HepG2 (cell line): ENCODE data around the gene TUBB4B. TPM values are rescaled to one million over a fixed set of nuclear protein-coding genes. Genes with fewer than 3 reads are reported as not detected.

ENCODE experiments used
- ATAC-seq: fragments of 200-7000 bp; cut with Tn5 transposase; 3 replicates; pipeline ENCODE4 v1.9.1; 2020; ENCODE audit warnings: mild to moderate bottlenecking, moderate library complexity
- BruUV-seq: library from RNA; stranded (reverse); fragments of 400-500 nt; replicated peaks from 2 replicates; lab custom pipeline; 2021; lab: Mats Ljungman, UMichigan
- CTCF ChIA-PET: fragments of 300-600 bp; formaldehyde crosslinking; extraction: SDS; loops from one replicate; lab custom pipeline; 2021; ENCODE audit warnings: low total read pairs, inconsistent platforms, low intra/inter-chr PET ratio; lab: Yijun Ruan, JAX
- POLR2A ChIA-PET: fragments of 350-600 bp; sonication (Branson Sonifier 250); formaldehyde crosslinking; loops from one replicate; lab custom pipeline; 2020; ENCODE audit warnings: antibody characterized with exemption, inconsistent platforms; lab: Yijun Ruan, JAX
- DNase-seq: peaks from one replicate; pipeline ENCODE4 v3.0.0-alpha.2; 2015; ENCODE audit warnings: low spot score
- FAIRE-seq: peaks from 3 replicates; lab custom pipeline; 2011; peaks lifted over from hg19 to GRCh38; lab: Jason Lieb, UNC
- H2AFZ ChIP-seq: one replicate; pipeline ENCODE4 v1.6.1; 2011; ENCODE audit warnings: low read length, inconsistent platforms
- H3K27ac ChIP-seq: fragments of 300-600 bp; 3 replicates; pipeline ENCODE4 v1.8.0; 2011; ENCODE audit warnings: mixed run types, mild to moderate bottlenecking, mixed read lengths, low read length, inconsistent platforms; ENCODE audit not compliant: insufficient read depth; ENCODE audit errors: extremely low read length
- H3K27me3 ChIP-seq, 2 experiments: fragments of 200-600 bp in 1 of 2; 2 replicates in 1 of 2; 3 replicates in 1 of 2; pipeline versions ENCODE4 v1.6.0 to v1.8.0; 2011; ENCODE audit warnings: low read length in 2 of 2, mild to moderate bottlenecking in 2 of 2, moderate library complexity in 2 of 2, inconsistent platforms in 1 of 2; ENCODE audit not compliant: insufficient read depth in 2 of 2, control insufficient read depth in 1 of 2
- H3K36me3 ChIP-seq, 2 experiments: fragments of 200-600 bp in 1 of 2; replicated peaks in 1 of 2; 2 replicates in 1 of 2; 3 replicates in 1 of 2; pipeline versions ENCODE4 v1.5.1 to v1.8.0; 2011; ENCODE audit warnings: low read length in 2 of 2, inconsistent platforms in 1 of 2; ENCODE audit not compliant: insufficient read depth in 2 of 2, control insufficient read depth in 1 of 2
- H3K4me1 ChIP-seq: 2 replicates; pipeline ENCODE4 v1.5.1; 2012; ENCODE audit warnings: low read length, inconsistent platforms; ENCODE audit not compliant: insufficient read depth
- H3K4me2 ChIP-seq: 2 replicates; pipeline ENCODE4 v1.6.0; 2011; ENCODE audit warnings: low read depth, low read length, inconsistent platforms
- H3K4me3 ChIP-seq, 3 experiments: fragments of 200-600 bp in 1 of 3; sonication (generic), shearing (Covaris generic) in 1 of 3; replicated peaks in 1 of 3; 2 replicates each; pipeline ENCODE4 v1.5.1; 2011 to 2016; ENCODE audit warnings: low read length in 3 of 3, inconsistent platforms in 2 of 3, low read depth in 2 of 3, mild to moderate bottlenecking in 2 of 3, control low read depth in 1 of 3, mixed read lengths in 1 of 3; ENCODE audit not compliant: insufficient read depth in 1 of 3
- H3K79me2 ChIP-seq: one replicate; pipeline ENCODE4 v1.6.1; 2011; ENCODE audit warnings: low read length, inconsistent platforms; ENCODE audit not compliant: insufficient read depth
- H3K9ac ChIP-seq: 2 replicates; pipeline ENCODE4 v1.6.0; 2011; ENCODE audit warnings: mild to moderate bottlenecking, low read depth, low read length, inconsistent platforms; ENCODE audit not compliant: insufficient read depth
- H3K9me3 ChIP-seq: 2 replicates; pipeline ENCODE4 v1.5.1; 2012; ENCODE audit warnings: mild to moderate bottlenecking, low read length
- H4K20me1 ChIP-seq: 2 replicates; pipeline ENCODE4 v1.6.0; 2011; ENCODE audit warnings: inconsistent platforms, mild to moderate bottlenecking, low read length, moderate library complexity; ENCODE audit not compliant: insufficient read depth
- CCAR2 ChIP-seq: fragments of 200-400 bp; formaldehyde crosslinking; optimal IDR thresholded peaks from 2 replicates; pipeline ENCODE3; 2018; ENCODE audit warnings: low read depth, mild to moderate bottlenecking, low read length, moderate library complexity
- CSRNP1 ChIP-seq: sonication (generic); formaldehyde crosslinking; IDR thresholded peaks from 2 replicates; pipeline ENCODE4 v1.8.1; 2023; ENCODE audit warnings: mild to moderate bottlenecking, missing genetic modification reagents
- ISX ChIP-seq: sonication (generic); formaldehyde crosslinking; conservative IDR thresholded peaks from 2 replicates; pipeline ENCODE4 v1.5.0; 2020; ENCODE audit warnings: missing genetic modification reagents
- MAFK ChIP-seq, 2 experiments: IDR thresholded peaks in 1 of 2; conservative IDR thresholded peaks in 1 of 2; 2 replicates each; pipeline ENCODE4 v1.6.1; 2011; ENCODE audit warnings: improper control_type of control experiment in 2 of 2, low read length in 2 of 2
- MTA1 ChIP-seq: sonication (generic); formaldehyde crosslinking; IDR thresholded peaks from 2 replicates; pipeline ENCODE4 v1.4.0; 2020; ENCODE audit warnings: missing genetic modification reagents, mild to moderate bottlenecking, borderline replicate concordance
- NFE2 ChIP-seq: sonication (generic); formaldehyde crosslinking; IDR thresholded peaks from 2 replicates; pipeline ENCODE4 v1.4.0; 2020; ENCODE audit warnings: missing genetic modification reagents
- NFE2L2 ChIP-seq: fragments of 150-350 bp; IDR thresholded peaks from 2 replicates; pipeline ENCODE4 v1.6.1; 2014; ENCODE audit warnings: low read length
- NR2F6 ChIP-seq, 2 experiments: IDR thresholded peaks; 2 replicates each; pipeline ENCODE4 v1.6.1; 2016; ENCODE audit warnings: antibody characterized with exemption in 1 of 2, mild to moderate bottlenecking in 1 of 2
- TBX2 ChIP-seq: sonication (generic); formaldehyde crosslinking; IDR thresholded peaks from 2 replicates; pipeline ENCODE4 v1.5.0; 2020; ENCODE audit warnings: missing genetic modification reagents, mild to moderate bottlenecking, borderline replicate concordance
- YY1 ChIP-seq: IDR thresholded peaks from 2 replicates; pipeline ENCODE4 v1.6.1; 2011; ENCODE audit warnings: low read length, low read depth, moderate library complexity, mild to moderate bottlenecking; ENCODE audit not compliant: insufficient read depth, insufficient replicate concordance
- ZNF207 ChIP-seq: fragments of 450-650 bp; IDR thresholded peaks from 2 replicates; pipeline ENCODE4 v1.6.1; 2016; ENCODE audit warnings: antibody characterized with exemption, borderline replicate concordance
- ZNF354B ChIP-seq: sonication (generic); formaldehyde crosslinking; IDR thresholded peaks from 2 replicates; pipeline ENCODE4 v1.8.0; 2022; ENCODE audit warnings: mild to moderate bottlenecking, missing genetic modification reagents
- ZNF441 ChIP-seq: sonication (generic); formaldehyde crosslinking; IDR thresholded peaks from 2 replicates; pipeline ENCODE4 v1.7.0; 2021; ENCODE audit warnings: missing genetic modification reagents, borderline replicate concordance
- WGBS: methylation state at CpG from one replicate; pipeline ENCODE4 v1.1.6; 2017; ENCODE audit warnings: low lambda C conversion rate; 5-methylcytosine and 5-hydroxymethylcytosine counted together
- in situ Hi-C: cut with HindIII; loops from 2 replicates; pipeline ENCODE4 v1.10.0; 2017; ENCODE audit warnings: low pct_unique_long_range_greater_than_20kb; ENCODE audit not compliant: extremely low pct_ligation_motif_present
- intact Hi-C: fragments of 100-400 bp; cut with micrococcal nuclease; formaldehyde crosslinking; loops from one replicate; pipeline ENCODE4 v1.10.0; 2022; ENCODE audit not compliant: unreplicated experiment
- polyA plus RNA-seq, 8 experiments: library from polyadenylated mRNA; depleted of rRNA in 3 of 8; stranded (reverse) in 7 of 8; unstranded in 1 of 8; fragments of >200 nt; fragmentation: Illumina TruSeq in 4 of 8; extraction: Trizol in 4 of 8; gene quantifications; 2 replicates each; pipeline versions ENCODE4 v1.2.1 to v1.2.3, GENCODE V29; 2011 to 2016; ENCODE audit warnings: low read depth in 4 of 8, missing spikeins in 1 of 8, mixed read lengths in 1 of 8; ENCODE audit not compliant: insufficient read depth in 1 of 8
- total RNA-seq, 5 experiments: library from RNA; depleted of rRNA; stranded (reverse); fragments of >200 nt; fragmentation: Illumina TruSeq; extraction: Trizol; gene quantifications; 2 replicates each; pipeline ENCODE4 v1.2.3, GENCODE V29; 2016; ENCODE audit warnings: low read depth in 1 of 5
- TF ChIP-seq, protein P1 (sequence below): sonication (generic); formaldehyde crosslinking; IDR thresholded peaks from 2 replicates; pipeline ENCODE4 v1.5.1; 2020; ENCODE audit warnings: mild to moderate bottlenecking, missing genetic modification reagents, moderate library complexity
- TF ChIP-seq, protein P2 (sequence below): sonication (generic); formaldehyde crosslinking; IDR thresholded peaks from 2 replicates; pipeline ENCODE4 v1.4.0; 2020; ENCODE audit warnings: missing genetic modification reagents
- TF ChIP-seq, protein P3 (sequence below): sonication (generic); formaldehyde crosslinking; IDR thresholded peaks from 2 replicates; pipeline ENCODE4 v1.8.1; 2023; ENCODE audit warnings: mild to moderate bottlenecking, missing genetic modification reagents, borderline replicate concordance

TUBB4B gene
- total and polyA plus RNA-seq, 2 of the 13 experiments (the other 11 are each of a cell fraction or from before 2014, with no cell fraction given): 182 to 412 TPM

DNA sequence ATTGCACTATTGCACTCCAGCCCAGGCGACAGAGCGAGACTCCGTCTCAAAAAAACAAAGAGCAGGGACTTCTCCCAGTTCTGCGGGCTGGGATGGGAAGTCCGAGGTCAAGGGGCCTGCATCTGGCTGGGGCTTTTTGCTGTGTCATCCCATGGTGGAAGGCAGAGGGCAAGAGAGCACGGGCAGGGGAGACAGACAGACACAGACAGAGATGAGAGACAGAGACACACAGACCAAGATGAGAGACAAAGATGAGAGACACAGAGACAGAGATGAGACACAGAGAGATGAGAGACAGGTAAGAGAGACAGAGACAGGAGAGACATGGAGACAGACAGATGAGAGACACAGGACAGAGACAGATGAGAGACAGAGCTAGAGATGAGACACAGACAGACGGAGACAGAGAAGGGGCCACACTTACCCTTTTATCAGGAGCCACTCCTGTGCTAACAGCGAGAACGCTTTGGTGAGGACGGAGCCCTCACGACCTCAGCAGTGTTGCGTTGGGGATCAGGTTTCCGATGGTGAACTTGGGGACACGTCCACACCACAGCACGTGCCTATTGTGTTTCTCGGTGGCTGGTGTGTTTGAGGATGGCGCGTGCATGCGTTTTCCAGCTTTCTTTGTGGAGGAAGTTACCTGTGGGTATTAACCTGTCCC lies 27.6 kb downstream of the TUBB4B start:
- no TSS peak for BruUV-seq
- Histone ChIP-seq H3K9ac (no peak overlapping the region), H3K4me3 (no peak overlapping the region), H3K79me2 (no peaks in the 10 kb centered on the region), H4K20me1 (no peaks in the 10 kb centered on the region; the same call in 1 of the 2 replicates), H3K9me3 (no peaks in the 10 kb centered on the region), H3K27me3 (no peaks in the 10 kb centered on the region), H3K4me2 (no peak overlapping the region), H3K36me3 (peaks cover 20 to 39% of the 10 kb centered on the region in 2 experiments; a peak in 4 of 5 replicates), H2AFZ (no peak overlapping the region), H3K27ac (peak overlapping the region; percentile 63), H3K4me1 (peaks cover 19% of the 10 kb centered on the region)
- ChIA-PET CTCF (no interaction called here), POLR2A (interaction anchor here (1.1 to 3.4 kb wide), 3 partner anchors 8 to 28 kb away, joined by 3 to 11 read pairs (median 11); partner anchors contain the start of genes TOR4A and TUBB4B)
- WGBS: 77% methylated on average over 19 of the region's 19 CpGs
- intact Hi-C loops (no loop called here), in situ Hi-C loops (no loop called here)
- FAIRE-seq (no peak), DNase-seq (no peak), ATAC-seq (no peak; the same call in 2 of the 3 replicates)
- no peak for TF ChIP-seq MTA1 (CRISPR knock-in tag)
- TF ChIP-seq, protein P1, sequence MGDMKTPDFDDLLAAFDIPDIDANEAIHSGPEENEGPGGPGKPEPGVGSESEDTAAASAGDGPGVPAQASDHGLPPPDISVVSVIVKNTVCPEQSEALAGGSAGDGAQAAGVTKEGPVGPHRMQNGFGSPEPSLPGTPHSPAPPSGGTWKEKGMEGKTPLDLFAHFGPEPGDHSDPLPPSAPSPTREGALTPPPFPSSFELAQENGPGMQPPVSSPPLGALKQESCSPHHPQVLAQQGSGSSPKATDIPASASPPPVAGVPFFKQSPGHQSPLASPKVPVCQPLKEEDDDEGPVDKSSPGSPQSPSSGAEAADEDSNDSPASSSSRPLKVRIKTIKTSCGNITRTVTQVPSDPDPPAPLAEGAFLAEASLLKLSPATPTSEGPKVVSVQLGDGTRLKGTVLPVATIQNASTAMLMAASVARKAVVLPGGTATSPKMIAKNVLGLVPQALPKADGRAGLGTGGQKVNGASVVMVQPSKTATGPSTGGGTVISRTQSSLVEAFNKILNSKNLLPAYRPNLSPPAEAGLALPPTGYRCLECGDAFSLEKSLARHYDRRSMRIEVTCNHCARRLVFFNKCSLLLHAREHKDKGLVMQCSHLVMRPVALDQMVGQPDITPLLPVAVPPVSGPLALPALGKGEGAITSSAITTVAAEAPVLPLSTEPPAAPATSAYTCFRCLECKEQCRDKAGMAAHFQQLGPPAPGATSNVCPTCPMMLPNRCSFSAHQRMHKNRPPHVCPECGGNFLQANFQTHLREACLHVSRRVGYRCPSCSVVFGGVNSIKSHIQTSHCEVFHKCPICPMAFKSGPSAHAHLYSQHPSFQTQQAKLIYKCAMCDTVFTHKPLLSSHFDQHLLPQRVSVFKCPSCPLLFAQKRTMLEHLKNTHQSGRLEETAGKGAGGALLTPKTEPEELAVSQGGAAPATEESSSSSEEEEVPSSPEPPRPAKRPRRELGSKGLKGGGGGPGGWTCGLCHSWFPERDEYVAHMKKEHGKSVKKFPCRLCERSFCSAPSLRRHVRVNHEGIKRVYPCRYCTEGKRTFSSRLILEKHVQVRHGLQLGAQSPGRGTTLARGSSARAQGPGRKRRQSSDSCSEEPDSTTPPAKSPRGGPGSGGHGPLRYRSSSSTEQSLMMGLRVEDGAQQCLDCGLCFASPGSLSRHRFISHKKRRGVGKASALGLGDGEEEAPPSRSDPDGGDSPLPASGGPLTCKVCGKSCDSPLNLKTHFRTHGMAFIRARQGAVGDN (CRISPR knock-in tag): peak; percentile 26
- TF ChIP-seq NR2F6 (IDR thresholded peaks at IDR 0.05): peak; percentile 41; the same call in 1 of the 2 replicates
- no peak for TF ChIP-seq NR2F6 (CRISPR knock-in tag; IDR thresholded peaks at IDR 0.05)
- TF ChIP-seq YY1: no peak
- TF ChIP-seq, protein P2, sequence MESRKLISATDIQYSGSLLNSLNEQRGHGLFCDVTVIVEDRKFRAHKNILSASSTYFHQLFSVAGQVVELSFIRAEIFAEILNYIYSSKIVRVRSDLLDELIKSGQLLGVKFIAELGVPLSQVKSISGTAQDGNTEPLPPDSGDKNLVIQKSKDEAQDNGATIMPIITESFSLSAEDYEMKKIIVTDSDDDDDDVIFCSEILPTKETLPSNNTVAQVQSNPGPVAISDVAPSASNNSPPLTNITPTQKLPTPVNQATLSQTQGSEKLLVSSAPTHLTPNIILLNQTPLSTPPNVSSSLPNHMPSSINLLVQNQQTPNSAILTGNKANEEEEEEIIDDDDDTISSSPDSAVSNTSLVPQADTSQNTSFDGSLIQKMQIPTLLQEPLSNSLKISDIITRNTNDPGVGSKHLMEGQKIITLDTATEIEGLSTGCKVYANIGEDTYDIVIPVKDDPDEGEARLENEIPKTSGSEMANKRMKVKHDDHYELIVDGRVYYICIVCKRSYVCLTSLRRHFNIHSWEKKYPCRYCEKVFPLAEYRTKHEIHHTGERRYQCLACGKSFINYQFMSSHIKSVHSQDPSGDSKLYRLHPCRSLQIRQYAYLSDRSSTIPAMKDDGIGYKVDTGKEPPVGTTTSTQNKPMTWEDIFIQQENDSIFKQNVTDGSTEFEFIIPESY (CRISPR knock-in tag): peak; percentile 69
- TF ChIP-seq CSRNP1 (CRISPR knock-in tag): no peak
- TF ChIP-seq ZNF207: no peak
- TF ChIP-seq ZNF441: peak; percentile 65; the same call in 1 of the 2 replicates
- TF ChIP-seq CCAR2: no peak
- peak in 1 of 2 experiments; percentile 32; a peak in 2 of 4 replicates for TF ChIP-seq MAFK (conservative IDR thresholded peaks at IDR 0.05 in 1 of 2, IDR thresholded peaks at IDR 0.05 in 1 of 2; ENCODE audit: low read length in 2 of 2)
- TF ChIP-seq, protein P3, sequence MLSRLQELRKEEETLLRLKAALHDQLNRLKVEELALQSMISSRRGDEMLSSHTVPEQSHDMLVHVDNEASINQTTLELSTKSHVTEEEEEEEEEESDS: no peak
- peak; percentile 77; the same call in 1 of the 2 replicates for TF ChIP-seq NFE2 (CRISPR knock-in tag)
- TF ChIP-seq ZNF354B (CRISPR knock-in tag): no peak
- no peak for TF ChIP-seq ISX
- TF ChIP-seq TBX2 (CRISPR knock-in tag): no peak
- peak; percentile 89 for TF ChIP-seq NFE2L2
